AG09319 (cell line): Measurements from ENCODE around the gene C4orf46.

Experiments
- DNase-seq: peaks from one replicate; pipeline ENCODE4 v3.0.0-alpha.2; 2010; ENCODE audit warnings: low read depth; ENCODE audit errors: extremely low read depth
- TF ChIP-seq, protein P1 (sequence below): IDR thresholded peaks from 2 replicates; pipeline ENCODE4 v1.5.1; 2011; ENCODE audit warnings: low read depth, mild to moderate bottlenecking, inconsistent platforms, low read length, moderate library complexity

The C4orf46 gene

DNA sequence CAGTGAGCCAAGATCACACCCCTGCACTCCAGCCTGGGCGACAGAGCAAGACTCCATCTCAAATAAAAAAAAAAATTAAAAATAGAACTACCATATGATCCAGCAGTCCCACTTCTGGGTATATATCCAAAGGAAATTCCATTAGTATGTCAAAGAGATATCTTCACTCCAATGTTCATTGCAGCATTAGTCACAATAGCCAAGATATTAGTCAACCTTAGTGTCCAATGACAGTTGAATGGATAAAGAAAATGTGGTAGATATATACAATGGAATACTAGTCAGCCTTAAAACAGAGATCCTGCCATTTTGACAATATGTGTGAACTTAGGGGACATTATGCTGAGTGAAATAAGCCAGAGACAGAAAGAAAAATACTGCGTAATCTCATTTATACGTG, 49.4 kb downstream of the C4orf46 start:
- no peak for DNase-seq
- TF ChIP-seq, protein P1, sequence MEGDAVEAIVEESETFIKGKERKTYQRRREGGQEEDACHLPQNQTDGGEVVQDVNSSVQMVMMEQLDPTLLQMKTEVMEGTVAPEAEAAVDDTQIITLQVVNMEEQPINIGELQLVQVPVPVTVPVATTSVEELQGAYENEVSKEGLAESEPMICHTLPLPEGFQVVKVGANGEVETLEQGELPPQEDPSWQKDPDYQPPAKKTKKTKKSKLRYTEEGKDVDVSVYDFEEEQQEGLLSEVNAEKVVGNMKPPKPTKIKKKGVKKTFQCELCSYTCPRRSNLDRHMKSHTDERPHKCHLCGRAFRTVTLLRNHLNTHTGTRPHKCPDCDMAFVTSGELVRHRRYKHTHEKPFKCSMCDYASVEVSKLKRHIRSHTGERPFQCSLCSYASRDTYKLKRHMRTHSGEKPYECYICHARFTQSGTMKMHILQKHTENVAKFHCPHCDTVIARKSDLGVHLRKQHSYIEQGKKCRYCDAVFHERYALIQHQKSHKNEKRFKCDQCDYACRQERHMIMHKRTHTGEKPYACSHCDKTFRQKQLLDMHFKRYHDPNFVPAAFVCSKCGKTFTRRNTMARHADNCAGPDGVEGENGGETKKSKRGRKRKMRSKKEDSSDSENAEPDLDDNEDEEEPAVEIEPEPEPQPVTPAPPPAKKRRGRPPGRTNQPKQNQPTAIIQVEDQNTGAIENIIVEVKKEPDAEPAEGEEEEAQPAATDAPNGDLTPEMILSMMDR, result no peak

DNA sequence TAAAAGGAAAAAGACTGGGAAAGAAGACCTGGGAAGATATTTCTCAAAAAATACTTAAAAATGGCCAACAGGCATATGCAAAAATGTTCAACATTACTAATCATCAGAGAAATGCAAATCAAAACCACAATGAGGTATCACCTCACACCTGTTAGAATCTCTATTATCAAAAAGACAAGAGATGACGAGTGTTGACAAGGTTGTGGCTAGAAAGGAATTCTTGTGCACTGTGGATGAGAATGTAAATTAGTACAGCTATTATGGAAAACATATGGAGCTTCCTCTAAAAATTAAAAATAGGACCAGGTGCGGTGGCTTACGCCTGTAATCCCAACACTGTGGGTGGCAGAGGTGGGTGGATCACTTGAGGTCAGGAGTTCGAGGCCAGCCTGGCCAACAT, 50.0 kb downstream of the C4orf46 start:
- no peak for DNase-seq
- TF ChIP-seq, protein P1, result no peak

DNA sequence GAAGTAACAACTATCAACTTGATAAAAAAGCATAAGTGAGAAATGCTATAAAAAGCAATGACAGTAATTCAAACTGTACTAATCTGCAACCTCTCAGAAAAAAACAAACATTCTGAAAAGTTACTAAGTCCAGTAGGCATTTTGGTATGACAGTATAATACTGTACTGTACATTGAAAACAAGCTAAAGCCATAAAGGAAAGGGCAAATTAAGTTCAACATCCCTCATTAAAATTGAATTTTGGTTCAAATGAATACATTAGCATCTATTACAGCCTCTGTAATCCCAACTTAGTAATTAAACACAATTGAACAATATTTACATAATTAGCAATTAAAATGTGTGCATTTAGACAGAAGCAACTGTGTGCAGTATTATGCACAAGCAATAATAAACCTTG, 53.7 kb downstream of the C4orf46 start:
- TF ChIP-seq, protein P1, result no peak
- DNase-seq, result no peak
